HuH-7 (cell line): ENCODE measurements around the gene MYH4.

Source experiments
- DNase-seq: peaks from one replicate; pipeline ENCODE4 v3.0.0; 2011; ENCODE audit warnings: low spot score

Gene MYH4

GRCh38 chr17:10421900-10422542 is 47.3 kb downstream of the MYH4 start, which contains the start of gene MYH8:
Gene MYH8 (minus strand): TSS chr17:10421950. CDS start chr17:10420227, 1,723 bp downstream.
- DNase-seq, result no peak

DNA sequence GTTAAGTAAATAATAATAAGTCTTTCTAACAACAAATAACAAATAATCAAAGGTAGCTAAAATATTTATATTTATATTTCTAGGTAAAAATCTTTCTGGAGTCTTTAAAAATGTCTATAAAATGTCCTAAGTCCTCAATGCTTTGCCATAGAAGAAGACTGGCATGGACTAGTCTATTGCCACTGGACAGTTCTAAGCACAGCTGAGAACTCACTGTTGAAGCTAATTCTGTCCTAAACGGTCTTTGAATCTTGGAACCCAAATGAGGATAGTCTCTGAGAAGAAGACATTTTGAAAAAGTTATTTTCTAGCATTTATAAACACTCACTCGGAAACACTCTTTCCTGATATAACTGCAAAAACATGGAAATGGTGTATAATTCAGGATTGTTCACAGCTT is 48.1 kb downstream of the MYH4 start:
- DNase-seq, result no peak

GRCh38 chr17:10420811-10421210 is 48.5 kb downstream of the MYH4 start:
- DNase-seq, result no peak

- DNase-seq, result no peak
Measured at GRCh38 chr17:10417431-10417830, 51.9 kb downstream of the MYH4 start.

GRCh38 chr17:10415161-10415560 is 54.2 kb downstream of the MYH4 start:
- no peak for DNase-seq

GRCh38 chr17:10403589-10403988 is 65.8 kb downstream of the MYH4 start:
- DNase-seq, result no peak

DNA sequence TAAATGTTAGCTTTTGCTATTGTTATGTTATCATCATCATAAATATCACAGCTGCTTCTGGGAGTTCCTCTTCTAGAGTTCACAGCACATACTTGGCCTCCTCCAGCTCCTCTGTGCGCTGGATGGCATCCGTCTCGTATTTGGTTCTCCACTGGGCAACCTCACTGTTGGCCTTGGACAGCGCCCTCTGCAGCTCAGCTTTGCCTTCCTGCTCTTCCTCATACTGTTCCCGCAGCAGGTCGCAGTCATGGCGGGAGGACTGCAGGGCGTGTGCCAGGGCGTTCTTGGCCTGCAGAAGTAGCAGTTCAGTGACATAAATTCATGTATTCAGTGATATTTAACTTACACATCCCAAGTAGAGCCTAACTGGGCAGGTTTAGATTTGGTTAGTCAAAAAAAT is 71.0 kb downstream of the MYH4 start:
- no peak for DNase-seq

DNA sequence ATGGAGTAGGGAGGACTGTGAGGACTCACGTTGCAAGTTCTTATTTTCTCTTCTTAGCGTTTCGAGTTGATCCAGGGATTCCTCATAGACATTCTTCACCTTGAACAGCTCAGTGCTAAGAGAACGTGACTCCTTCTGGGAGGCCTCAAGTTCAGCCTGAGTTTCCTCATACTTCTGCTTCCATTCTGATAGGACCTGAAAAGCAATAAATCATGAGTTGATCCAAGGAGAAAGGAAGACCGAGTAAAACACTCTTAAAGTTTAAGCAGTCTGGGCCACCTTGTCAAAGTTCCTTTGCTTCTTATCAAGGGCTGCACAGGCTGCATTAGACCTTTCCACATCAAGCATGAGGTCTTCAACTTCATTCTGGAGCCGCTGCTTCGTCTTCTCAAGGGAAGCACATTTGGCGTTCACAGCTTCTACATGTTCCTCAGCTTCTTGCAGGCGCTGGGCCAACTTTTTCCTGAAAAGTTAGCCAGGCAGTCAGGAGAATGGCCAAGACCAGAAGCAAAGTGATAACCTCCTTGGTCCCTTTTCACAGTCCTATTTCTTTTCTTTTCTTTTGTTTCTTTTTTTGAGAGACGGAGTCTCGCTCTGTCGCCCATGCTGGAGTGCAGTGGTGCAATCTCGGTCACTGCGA is 72.7 kb downstream of the MYH4 start:
- DNase-seq, result no peak

- no peak for DNase-seq
Measured at GRCh38 chr17:10394201-10394887, 75.0 kb downstream of the MYH4 start.
